ENCODE data around the gene TMEM252.

The TMEM252 gene

DNA sequence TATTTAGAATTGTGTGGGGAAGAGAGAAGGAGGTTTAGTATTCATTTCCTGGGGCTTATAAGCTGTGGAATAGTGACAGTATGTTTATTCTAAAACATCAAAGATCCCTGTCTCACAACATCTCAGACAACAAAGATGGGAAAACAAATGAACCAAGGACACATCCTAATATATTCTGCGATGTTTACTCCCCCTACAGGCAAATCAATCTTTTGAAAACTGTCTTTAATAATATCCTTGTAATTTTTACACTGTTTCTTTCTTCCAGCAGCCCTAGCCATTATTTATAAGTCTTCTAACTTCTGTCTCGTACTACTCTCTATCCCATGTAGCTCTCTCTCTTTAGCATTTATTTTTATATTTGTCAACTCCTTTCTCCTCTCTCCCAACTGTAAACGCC, 33.5 kb upstream of the TMEM252 start:
- no peak for DNase-seq (ENCODE audit: low read depth)
- H3K4me3 ChIP-seq (ENCODE audit: low read length), result no peak overlapping the region
- TF ChIP-seq, protein P1, sequence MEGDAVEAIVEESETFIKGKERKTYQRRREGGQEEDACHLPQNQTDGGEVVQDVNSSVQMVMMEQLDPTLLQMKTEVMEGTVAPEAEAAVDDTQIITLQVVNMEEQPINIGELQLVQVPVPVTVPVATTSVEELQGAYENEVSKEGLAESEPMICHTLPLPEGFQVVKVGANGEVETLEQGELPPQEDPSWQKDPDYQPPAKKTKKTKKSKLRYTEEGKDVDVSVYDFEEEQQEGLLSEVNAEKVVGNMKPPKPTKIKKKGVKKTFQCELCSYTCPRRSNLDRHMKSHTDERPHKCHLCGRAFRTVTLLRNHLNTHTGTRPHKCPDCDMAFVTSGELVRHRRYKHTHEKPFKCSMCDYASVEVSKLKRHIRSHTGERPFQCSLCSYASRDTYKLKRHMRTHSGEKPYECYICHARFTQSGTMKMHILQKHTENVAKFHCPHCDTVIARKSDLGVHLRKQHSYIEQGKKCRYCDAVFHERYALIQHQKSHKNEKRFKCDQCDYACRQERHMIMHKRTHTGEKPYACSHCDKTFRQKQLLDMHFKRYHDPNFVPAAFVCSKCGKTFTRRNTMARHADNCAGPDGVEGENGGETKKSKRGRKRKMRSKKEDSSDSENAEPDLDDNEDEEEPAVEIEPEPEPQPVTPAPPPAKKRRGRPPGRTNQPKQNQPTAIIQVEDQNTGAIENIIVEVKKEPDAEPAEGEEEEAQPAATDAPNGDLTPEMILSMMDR (conservative IDR thresholded peaks at IDR 0.05; ENCODE audit: low read depth, low read length), result peak; percentile 44

DNA sequence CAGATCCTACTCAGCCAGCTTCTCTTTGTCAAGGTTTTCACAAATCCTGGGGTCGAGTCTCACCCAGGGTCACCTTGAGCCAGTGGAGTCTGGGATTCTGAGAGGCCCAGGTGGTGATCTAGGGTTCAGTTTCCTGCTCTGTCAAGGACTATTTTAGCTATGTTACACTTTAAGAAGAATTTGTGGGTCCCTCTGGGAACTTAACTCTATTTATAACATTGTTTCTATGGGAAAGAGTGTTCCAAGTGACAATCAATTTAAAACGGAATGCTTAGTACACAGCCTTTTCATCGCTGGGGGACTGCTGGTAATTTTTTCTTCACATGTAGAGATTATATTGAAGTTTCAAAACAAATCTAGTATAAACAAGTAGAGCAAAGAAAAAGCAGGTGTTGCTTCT, 26.9 kb upstream of the TMEM252 start:
- DNase-seq (ENCODE audit: low read depth), result no peak
- TF ChIP-seq, protein P1 (conservative IDR thresholded peaks at IDR 0.05; ENCODE audit: low read depth, low read length), result no peak
- H3K4me3 ChIP-seq (ENCODE audit: low read length), result no peak overlapping the region

DNA sequence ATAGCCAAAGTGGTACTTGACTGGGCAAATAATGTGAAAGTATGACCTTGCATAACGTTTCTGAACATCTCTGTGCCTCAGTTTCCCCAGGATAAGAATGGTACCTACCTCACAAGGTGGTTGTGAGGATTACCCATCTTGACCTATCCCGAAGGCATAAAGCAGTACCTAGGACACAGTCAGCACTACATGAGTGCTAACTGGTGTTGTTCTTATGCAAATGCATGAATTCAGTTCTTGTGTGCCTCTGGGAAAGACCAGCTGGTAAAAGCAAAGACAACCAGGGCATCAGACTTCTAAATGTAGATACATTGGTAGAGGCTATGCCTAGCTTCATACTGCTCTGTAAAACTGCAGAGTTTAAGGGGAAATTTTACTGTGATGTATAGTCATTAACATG, 21.8 kb upstream of the TMEM252 start:
- DNase-seq (ENCODE audit: low read depth), result no peak
- TF ChIP-seq, protein P1 (conservative IDR thresholded peaks at IDR 0.05; ENCODE audit: low read depth, low read length), result no peak
- H3K4me3 ChIP-seq (ENCODE audit: low read length), result no peak overlapping the region

DNA sequence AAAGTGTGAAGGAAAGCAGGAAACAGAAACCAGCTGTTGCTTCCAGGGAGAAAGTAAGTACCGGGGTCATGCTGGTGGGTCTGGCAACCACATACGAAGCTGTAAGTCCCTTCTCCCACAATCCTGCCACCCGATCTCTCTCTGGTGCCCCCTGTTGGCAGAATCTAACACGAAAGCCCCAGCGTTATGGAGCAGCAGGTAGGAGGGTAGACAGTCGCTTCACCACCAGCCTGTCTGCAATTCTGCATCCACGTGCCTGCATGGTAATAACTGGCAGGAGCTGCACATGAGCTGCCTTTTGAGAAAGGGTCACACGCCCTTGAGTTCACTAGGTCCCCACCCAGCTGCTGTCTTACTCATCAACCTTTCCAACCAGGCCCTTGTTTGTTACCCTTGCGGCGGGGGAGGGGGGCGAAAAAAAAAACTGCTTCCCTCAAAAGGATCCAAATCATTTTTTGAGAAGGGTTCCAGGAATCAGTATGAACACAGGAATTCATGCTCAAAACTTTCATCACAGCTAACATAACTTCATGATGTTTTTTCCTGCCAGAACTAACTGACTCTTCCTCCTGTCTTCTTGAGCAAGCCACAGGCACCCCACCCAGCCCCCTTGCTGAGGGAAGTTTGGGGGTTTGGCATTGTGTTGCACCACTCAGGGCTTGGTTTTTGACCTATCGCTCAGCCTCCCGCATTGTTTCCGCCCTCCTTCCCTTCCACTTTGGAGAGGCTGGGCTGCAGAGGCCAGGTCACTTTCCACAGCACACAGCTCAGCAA, 19.6 kb upstream of the TMEM252 start:
- no peak for DNase-seq (ENCODE audit: low read depth)

DNA sequence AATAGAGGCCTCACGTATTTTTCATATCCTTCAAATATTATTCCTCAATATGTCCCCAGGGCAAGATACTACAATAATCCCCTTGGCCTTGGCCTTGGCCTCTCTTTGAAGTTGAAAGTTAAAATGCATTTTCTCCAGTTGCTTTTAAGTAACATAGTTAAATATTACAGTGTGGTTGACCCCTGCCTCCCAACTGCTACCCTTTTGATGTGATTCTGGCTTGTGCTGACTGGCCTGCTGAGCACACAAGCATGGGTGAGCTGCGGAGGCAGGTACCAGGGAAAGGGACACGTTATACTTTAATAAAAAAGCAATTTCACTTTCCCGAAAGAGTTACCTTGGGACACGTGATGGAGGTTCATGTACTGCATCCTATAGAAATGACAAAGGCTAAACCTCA, 17.9 kb upstream of the TMEM252 start:
- TF ChIP-seq, protein P1 (conservative IDR thresholded peaks at IDR 0.05; ENCODE audit: low read depth, low read length), result no peak
- no peak overlapping the region for H3K4me3 ChIP-seq (ENCODE audit: low read length)
- DNase-seq (ENCODE audit: low read depth), result no peak

More for the DNA sequence above, 19.6 kb upstream of the TMEM252 start:
- no peak overlapping the region for H3K4me3 ChIP-seq (ENCODE audit: low read length)
- TF ChIP-seq, protein P1 (conservative IDR thresholded peaks at IDR 0.05; ENCODE audit: low read depth, low read length), result peak; percentile 64

DNA sequence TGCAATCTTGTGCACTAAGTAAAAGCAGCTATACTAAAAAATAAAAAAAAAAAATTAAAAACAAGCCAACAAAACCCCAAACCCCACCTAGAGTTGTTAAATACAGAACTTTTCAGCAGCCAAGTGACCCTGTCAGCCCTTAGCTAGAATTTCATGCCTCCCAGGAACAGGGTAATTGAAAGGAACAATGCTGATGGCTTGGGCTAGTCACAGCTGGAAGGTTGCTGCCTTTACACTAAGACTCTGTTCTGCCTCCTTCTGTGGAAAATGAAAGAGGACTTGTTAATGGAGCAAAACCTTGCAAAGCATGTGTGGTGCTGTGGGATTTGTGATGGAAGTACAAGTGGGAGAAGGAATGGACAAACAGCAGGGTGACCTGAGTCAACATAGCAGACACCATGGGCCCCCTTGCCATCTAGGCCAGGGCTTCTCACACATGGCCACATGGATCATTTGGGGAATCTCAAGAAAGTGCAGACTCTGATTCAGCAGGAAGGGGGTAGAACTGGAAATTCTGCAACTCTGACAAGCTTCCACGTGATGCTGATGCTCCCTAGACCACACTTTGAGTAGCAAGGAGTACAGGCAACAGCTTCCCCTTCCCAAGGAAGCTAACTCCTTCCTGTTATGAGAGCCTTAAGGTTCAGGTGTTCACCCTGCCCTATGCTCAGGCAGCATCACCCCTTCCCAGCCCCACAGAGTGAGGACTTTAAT, 14.9 kb upstream of the TMEM252 start:
- no peak overlapping the region for H3K4me3 ChIP-seq (ENCODE audit: low read length)
- TF ChIP-seq, protein P1 (conservative IDR thresholded peaks at IDR 0.05; ENCODE audit: low read depth, low read length), result no peak
- DNase-seq (ENCODE audit: low read depth), result no peak

Measured in retinal pigment epithelial cell (primary cell).